SKM-1 (cell line): Measurements from ENCODE around the gene TCAF1.
"Not testable (repeated sequence)": the region's sequence is repeated elsewhere in the genome, so short reads cannot be mapped to it uniquely, and the experiment has no call there.

Source experiments
- DNase-seq: peaks from one replicate; lab custom pipeline; 2025; ENCODE audit not compliant: unreplicated experiment; lab: John Stamatoyannopoulos, UW

The TCAF1 gene

DNA sequence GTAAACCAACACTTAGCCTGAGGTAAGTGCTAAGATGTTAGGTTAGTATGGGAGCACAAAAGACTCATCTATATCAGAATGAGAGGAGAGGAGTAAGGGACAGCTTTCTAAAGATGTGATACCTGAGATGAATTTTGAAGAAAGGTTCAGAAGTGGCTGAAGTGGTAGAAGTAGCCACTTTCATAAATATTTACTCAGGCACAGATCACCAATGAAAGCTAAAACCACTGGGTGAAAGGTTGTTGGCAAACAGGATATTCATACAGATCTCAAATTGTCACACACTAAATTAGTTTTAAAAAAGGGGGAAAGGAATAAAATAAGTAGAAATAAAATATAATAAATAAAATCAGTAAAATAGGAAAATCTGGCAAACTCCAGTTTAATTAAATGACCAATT is 30.4 kb downstream of the TCAF1 start:
- DNase-seq = not testable (repeated sequence)

DNA sequence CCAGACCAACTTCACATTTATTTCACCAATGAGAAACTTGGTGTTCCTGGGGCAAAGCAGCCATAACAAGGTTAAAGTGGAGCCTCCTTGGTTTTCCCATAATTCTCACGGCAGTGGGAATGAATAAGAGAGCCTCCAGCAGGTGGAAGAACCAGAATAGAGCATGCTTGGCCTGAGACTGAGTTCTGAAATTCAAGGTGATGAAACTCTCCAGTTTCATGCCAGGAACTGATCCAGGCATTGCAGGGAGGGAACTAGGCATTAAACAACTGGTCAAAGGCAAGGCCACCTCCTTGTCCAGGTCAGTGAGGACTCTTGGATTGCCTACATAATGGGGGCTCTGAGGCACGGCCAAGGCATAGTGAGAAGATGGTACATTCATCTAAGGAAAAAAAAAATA is 44.0 kb downstream of the TCAF1 start:
- DNase-seq = not testable (repeated sequence)

DNA sequence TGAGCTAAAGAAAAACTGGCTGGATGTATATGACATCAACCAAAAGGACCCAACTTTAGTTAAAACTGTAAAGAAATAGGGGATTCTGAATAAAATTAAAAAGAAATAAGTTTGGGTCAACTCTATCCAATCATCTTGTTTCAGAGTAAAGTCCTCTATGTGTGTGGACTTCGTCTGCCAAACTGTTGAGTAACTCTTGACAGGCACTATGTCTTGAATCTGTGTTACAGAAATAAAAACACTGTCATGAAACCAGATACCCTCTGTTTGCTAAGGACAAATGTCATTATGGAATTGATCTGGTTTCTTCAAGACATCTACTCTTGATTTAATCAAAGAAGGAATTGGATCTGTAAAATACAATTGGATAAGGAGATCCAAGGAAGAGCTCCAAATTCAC is 46.5 kb downstream of the TCAF1 start:
- DNase-seq = not testable (repeated sequence)

DNA sequence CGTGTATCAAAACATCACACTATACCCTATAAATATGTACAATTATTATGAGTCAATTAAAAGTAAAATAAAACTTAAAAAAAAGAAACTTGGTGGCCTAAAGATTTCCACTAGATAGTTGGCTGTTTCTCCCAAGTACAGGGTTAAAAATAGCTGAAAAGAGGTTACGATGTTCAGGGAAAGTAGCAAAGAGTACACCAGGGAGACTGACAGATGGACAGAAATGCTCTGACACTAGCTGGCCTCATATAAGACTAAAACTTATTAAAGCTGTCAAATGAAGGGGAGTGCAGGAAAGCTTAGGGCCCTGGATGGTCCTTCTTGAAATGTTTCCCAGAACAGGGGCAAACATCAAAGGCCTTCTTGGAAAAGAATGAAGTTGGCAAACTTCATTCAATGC is 51.3 kb downstream of the TCAF1 start:
- no peak for DNase-seq

DNA sequence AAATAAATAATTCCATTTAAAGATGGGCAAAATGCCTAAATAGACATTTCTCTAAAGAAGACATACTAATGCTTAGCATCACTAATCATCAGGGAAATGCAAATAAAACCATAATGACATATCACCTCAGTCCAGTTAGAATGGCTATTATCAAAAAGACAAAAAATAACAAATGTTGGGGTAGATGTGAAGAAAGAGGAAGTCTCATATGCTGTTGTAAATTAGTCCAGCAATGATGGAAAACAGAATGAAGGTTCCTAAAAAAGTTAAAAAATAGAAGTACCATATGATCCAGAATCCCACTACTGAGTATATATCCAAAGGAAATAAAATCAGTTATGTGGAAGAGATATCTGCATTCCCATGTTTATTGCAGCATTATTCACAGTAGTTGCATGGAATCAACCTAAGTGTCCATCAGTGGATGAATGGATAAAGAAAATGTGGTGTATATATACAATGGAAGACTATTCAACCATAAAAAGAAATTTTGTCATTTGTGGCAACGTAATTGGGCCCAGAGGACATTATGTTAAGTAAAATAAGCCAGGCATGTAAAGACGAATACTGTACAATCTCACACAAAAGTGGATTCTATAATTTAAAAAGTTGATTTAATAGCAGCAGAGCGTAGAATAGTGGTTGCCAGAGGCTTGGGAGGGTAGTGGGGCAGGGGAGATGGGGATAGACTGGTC is 52.0 kb downstream of the TCAF1 start:
- no peak for DNase-seq

DNA sequence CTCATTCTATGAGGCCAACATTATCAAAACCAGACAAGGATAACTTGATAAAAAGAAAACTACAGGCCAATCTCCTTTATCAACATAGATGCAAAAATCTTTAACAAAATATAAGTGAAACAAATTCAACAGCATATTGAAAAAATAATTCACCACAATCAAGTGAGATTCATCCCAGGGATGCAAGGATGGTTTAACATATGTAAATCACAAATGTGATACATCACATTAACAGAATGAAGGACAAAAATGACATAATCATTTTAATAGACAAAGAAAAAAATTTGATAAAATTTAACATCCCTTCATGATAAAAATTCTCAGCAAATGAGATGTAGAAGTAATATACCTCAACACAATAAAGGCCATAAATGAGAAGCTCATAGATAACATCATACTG is 53.8 kb downstream of the TCAF1 start:
- DNase-seq = no peak

DNA sequence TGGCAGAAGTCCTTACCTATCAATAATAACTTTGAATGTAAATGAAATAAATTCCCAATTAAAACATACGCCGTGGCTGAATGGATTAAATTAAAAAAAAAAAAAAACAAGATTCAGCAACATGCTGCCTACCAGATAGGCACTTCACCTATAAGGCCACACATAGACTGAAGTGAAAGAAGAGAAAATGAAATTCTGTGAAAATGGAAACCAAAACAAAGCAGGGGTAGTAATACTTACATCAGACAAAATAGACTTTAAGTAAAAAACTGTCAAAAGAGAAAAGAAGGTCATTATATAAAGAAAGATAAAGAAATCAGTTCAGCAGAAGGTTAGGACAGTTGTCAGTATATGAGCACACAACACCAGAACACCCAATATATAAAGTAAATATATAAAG is 55.3 kb downstream of the TCAF1 start:
- no peak for DNase-seq

DNA sequence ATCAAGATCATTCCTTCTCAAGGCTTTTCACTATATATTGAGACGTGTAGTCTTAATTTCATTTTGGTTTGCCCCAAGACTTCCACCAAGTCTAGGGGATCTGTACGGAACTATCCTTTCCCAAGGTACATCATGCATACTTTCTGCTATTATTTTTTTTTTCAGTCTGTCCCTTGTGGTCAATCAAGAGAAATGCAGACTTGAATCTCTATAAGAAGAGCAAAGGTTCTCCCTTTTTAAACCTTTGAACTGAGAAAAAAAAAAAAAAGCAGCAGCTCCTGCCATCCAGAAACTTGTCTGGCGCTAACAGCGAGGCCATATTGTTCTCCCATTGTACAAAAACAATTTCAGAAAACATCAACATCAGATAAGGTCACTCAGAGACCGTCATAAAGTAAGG is 60.3 kb downstream of the TCAF1 start:
- DNase-seq = not testable (repeated sequence)

DNA sequence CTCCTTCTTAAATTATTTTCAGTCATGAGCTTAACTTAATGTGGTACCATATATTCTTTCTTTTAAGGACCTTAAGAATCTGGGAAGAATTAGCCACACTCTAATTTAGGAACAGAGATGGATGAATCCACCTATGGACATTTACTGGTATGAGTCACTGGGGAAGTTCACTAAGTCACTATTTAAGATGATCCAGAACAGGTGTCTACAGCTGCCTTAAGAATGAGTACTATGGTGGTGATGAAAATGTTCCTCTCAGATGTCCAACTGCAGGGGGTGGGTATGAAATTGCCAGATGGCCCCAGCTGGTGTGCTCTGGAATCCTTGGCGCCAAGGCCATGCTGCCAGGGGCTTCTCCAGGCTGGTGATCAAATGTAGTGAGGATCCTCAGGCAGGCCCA is 61.9 kb downstream of the TCAF1 start:
- DNase-seq = not testable (repeated sequence)

DNA sequence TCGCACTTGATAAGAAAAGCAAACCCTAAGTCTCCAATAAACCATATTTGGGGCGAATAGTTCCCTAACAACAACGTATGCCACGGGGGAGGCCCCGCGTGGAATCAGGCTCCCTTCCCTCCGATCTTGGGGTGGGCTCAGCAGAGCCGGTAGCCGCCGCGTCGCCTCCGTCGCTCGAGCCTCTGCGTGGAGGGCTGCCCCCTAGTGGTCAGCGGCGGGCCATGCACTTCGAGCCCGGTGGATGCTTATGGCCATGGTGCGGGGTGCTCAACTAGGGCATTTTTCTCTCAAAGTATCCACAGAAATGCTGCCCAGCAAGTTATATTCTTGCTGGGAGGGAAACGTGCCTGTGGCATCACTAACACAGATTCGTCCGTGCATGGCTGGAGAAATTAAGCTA is 64.8 kb downstream of the TCAF1 start:
- not testable (repeated sequence) for DNase-seq

DNA sequence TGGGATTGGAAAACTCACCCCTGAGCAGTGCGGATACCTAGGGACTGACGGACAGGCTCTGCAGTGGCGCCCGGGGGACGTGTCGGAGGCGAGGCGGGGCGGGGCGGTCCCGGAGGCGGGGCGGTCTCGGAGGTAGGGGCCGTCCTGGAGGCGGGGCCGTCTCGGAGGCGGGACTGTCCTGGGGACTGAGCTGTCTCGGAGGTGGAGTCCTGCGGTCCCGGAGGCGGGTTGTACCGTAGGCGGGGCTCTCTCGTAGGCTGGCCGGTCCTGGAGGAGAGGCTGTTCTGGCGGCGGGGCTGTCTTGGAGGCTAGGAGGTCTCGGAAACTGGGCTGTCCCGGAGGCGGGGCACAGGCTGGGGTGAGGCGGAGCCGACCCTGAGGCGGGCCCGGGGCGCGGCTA is 65.4 kb downstream of the TCAF1 start:
- peak; percentile 19 for DNase-seq

DNA sequence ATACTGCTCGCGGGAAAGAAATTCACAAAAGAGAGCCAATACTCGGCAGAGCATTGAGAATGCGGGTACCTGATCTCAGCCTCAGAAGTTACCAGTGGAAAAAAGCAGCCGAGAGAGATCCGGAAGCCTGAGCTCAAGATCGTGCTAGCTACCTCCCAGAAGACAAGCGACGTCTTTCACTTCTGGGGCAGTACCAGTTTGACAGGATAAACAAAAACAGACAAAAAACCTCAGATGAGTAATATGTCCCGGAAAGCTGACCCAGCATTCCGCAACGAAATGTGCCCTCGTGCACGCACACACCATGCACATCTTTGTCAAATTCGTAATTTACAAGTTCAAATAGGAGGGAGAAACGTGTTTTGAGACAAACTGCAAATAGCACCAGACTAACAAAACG is 65.9 kb downstream of the TCAF1 start:
- DNase-seq = not testable (repeated sequence)

DNA sequence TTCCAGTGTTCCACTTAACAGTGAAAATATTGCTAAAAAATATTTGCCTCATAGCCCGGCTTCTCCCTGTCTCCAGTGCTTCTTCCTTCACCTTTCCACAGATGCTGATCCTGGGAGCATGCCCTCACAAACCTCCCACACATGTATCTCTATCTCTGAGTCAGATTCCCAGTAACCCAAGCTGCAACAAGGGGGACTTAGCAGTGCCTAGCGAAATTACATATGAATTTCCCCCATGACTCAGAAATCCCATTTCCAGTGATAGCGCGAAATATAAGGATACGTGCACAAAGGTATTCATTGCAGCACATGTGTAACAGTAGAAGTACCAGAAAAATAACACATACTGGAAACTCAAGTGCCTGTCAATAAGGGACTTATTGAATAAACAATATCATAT is 75.4 kb downstream of the TCAF1 start:
- not testable (repeated sequence) for DNase-seq

DNA sequence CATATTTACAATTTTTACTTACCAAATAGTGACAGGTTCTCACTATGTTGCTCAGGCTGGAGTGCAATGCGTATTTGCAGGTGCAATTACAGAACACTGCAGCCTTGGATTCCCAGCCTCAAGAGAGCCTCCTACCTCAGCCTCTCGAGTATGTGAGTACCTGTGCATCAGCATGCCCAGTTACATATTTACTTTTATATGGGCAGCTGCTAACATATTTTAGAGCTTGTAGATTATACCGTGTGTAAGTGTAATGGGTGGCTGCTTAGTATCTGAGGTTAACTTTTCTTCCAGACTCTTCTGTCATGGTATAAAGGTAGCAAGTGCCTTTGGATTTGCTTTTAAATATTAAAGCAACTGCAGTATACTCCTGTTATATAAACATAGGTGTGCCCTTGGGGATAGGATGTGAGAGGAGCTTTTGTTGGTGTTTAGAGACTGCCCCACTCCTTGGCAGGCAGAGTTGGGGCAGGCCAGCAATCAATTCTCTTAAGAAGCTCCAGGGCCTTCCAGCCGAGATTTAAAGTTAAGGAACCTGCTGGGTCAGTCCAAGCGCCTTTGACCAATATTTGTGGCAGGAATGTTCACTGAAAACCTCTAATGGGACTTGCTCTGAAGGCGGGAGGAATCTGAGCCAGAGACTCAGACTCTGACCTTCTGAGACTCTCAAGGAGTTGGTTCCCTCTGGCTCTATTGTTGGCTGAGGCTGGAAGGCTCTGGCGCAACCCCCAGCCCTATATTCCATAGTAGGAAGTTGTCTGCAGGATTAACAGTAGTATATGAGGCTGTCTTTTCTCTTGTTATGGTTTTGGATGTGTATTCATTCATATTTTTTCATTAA is 77.5 kb downstream of the TCAF1 start:
- not testable (repeated sequence) for DNase-seq

DNA sequence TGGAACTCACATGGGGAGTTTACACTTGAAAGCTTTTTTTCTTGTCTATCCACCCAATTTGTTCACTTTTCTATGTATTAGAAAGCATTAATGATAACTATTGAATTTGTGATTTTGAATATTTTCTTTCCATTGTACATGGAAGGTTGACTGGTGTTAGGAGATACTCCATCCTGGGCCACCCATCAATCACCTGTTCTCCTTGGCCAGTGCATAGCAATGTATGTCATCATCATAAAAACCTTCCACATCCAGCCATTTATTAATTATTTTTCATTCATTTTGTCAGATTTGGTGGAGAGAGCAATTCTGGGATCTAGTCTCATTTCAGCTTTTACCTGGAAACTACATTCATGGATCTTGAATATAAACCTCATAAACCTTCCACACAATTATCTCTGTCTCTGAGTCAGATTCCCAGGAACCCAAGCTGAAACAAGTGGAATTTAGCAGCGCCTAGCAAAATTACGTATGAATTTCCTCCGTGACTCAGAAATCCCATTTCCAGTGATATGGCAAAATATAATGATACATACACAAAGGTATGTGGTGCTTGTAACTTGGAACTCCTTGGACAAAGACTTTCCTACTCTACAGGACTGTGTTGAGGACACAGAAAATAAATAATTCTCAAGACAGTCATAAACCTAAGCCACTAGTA is 78.2 kb downstream of the TCAF1 start:
- DNase-seq = not testable (repeated sequence)

DNA sequence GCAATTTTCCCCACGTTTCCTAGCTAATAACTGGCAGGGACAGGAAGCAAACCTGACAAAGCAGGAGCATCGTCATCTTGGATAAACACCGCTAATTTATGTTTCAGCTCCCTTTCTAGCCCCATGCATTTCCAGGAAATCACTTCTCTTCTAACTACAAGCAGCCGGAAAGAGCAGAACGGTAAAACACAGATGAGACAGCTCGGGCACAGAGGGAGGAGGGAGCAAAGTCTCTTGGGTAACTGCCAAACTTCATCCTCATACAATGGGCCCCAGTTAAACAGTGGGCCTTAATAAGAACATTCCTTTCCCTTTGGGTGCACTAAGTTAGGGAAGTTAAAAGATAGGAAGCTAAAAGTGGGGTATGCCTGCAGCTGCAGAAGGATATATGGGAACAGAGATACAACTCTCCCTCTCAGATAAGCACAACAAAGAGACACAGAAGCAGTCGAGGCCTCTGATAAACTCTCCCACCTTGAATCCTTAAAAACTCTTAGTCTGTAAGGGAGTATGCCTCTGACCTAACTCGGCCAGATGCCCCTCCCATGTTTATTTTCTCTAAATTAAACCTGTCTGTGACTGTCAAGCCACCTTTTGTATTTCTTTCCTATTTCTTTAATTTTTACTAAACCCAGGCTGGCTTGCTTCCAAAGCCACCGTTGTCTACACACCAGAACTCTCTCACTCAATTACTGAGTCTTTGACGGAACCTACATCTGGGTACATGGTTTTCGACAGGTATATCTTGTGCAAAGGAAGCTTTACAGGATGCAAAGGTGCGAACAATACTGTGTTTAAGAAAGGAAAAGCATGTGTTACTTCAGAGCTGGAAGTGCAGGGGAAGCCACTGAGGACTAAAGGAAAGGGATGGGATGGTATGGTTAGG is 80.3 kb downstream of the TCAF1 start:
- DNase-seq = not testable (repeated sequence)

DNA sequence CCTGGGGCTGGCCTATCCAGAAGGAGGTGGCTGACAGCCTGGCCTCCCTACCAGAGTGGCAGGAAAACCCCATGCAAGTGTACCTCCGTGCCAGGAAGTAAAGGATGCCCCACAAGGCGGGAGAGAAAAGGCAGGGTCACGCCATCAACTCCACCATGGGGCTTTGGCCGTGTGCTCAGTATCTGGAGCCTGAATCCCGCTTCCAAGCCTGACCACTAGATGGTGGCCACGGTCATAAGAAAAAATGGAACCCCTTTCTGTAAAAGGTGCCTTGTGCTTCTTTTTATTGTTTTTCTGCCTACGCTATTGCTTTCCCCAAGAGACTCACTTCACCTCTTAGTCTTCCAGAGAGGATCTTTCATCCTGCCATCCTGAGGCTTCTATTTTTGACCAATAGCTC is 84.1 kb downstream of the TCAF1 start:
- DNase-seq = not testable (repeated sequence)

DNA sequence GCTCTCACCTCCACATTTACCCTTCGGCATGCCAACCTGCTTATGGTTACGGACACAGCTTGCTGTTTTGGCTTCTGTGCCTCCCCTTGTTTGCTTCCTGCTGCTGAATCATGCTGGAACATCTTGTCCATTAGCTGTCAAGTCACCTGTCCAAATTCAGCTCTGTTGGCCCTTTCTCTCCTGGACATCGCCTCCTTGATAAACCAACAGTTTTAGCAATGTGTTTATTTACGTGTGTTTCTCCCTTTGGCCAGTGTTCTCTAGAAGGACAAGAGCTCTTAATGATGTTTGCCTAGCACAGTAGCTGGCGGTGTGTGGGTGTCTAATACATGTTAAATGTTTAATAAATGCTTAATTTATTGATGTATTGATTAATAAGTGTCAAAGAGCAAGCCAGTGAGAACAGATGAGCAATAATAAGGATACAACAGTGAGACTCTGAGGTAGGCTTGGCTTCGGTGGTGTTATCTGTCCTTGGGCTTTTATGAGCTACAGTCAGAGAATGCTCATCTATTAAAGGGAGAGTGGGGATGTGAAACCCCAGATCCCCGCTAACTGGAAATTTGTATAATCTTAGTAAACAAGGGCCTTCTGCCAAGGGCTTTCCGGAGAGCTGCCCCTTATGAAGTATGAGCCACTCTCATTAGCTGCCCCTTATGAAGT is 85.4 kb downstream of the TCAF1 start:
- not testable (repeated sequence) for DNase-seq

DNA sequence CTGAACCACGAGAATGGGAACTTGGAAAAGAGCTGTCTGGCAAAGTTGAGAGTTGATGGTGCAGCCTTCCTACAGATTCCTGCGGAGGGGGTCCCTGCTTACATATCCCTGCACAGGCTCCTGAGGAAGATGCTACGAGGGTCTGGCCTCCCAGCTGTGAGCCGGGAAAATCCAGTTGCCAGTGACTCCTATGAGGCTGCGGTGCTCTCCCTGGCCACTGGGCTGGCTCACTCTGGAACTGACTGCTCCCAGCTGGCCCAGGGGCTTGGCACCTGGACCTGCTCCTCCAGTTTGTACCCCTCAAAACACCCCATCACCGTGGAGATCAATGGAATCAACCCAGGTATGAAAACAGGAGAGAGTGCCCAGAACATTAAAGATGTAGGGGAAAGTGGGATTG is 91.3 kb downstream of the TCAF1 start:
- DNase-seq = not testable (repeated sequence)

DNA sequence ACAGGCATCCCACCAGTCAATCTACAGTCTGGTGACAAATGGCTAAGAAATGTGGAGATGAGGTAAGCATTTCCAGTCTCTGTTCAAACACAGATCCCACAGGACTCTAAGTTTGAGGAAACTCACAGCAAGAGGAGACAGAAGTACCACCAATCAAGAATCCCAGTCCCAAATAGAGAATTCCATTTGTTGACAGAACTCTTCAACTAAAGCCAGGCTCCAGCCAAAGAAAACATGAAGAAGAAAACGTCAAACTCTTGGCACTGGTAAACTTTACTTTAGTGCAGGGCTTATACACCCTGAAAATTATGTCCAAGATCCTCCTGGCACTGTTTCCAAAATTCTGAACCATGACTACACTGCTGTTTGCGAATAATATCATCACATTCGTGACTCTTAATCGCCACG is 95.3 kb downstream of the TCAF1 start:
- DNase-seq = not testable (repeated sequence)
